SU-DHL-6 (cell line): ENCODE data around the gene KLHL17.

Experiments
- H2AFZ ChIP-seq: fragments of 200-600 bp; sonication (generic); 2 replicates; pipeline ENCODE4 v1.6.1; 2014; ENCODE audit warnings: low read depth, mild to moderate bottlenecking, moderate library complexity, mixed read lengths, antibody characterized with exemption, low read length; ENCODE audit not compliant: severe bottlenecking
- H3F3A ChIP-seq: fragments of 200-600 bp; shearing (Covaris generic); 2 replicates; pipeline ENCODE4 v1.6.0; 2016; ENCODE audit warnings: antibody characterized with exemption, mild to moderate bottlenecking; ENCODE audit not compliant: insufficient read depth
- H3K27ac ChIP-seq: fragments of 200-600 bp; sonication (generic); 2 replicates; pipeline ENCODE4 v1.5.1; 2016; ENCODE audit warnings: low read depth, mild to moderate bottlenecking, low read length, moderate library complexity, mixed read lengths
- H3K27me3 ChIP-seq: fragments of 200-600 bp; sonication (generic), shearing (Covaris generic); 2 replicates; pipeline ENCODE4 v1.6.0; 2014; ENCODE audit warnings: mild to moderate bottlenecking, low read length
- H3K36me3 ChIP-seq: fragments of 200-600 bp; sonication (generic); 2 replicates; pipeline ENCODE4 v1.6.1; 2014; ENCODE audit warnings: mild to moderate bottlenecking, low read length, mixed read lengths
- H3K4me2 ChIP-seq: fragments of 300-600, 200-600 bp; shearing (Covaris generic), sonication (generic); 2 replicates; pipeline ENCODE4 v1.6.0; 2014; ENCODE audit warnings: low read length, low read depth, mild to moderate bottlenecking; ENCODE audit not compliant: poor library complexity, severe bottlenecking
- H3K4me3 ChIP-seq: fragments of 200-600 bp; sonication (generic); 2 replicates; pipeline ENCODE4 v1.5.1; 2014; ENCODE audit warnings: antibody characterized with exemption, low read length, mild to moderate bottlenecking, mixed read lengths; ENCODE audit not compliant: insufficient read depth, poor library complexity, severe bottlenecking
- H3K79me2 ChIP-seq: fragments of 200-600 bp; sonication (generic); 2 replicates; pipeline ENCODE4 v1.6.1; 2014; ENCODE audit warnings: mild to moderate bottlenecking, low read length, moderate library complexity; ENCODE audit not compliant: insufficient read depth
- H3K9ac ChIP-seq: fragments of 200-600 bp; sonication (generic); 2 replicates; pipeline ENCODE4 v1.7.0; 2014; ENCODE audit warnings: mild to moderate bottlenecking, low read length
- H3K9me2 ChIP-seq: fragments of 200-600 bp; sonication (generic); replicated peaks from 2 replicates; pipeline ENCODE4 v1.6.1; 2014; ENCODE audit warnings: low read length; ENCODE audit not compliant: insufficient read depth
- H3K9me3 ChIP-seq: fragments of 200-600 bp; sonication (generic); 2 replicates; pipeline ENCODE4 v1.6.1; 2014; ENCODE audit warnings: low read length, mixed read lengths; ENCODE audit not compliant: insufficient read depth
- H4K20me1 ChIP-seq: fragments of 200-600 bp; sonication (generic); 2 replicates; pipeline ENCODE4 v1.6.1; 2014; ENCODE audit warnings: low read depth, mild to moderate bottlenecking, antibody characterized with exemption, low read length, moderate library complexity, mixed read lengths
- EZH2phosphoT487 ChIP-seq: fragments of 200-600 bp; sonication (generic), shearing (Covaris generic); conservative IDR thresholded peaks from 2 replicates; pipeline ENCODE4 v1.6.1; 2018; ENCODE audit warnings: mild to moderate bottlenecking, antibody characterized with exemption, low read length, moderate library complexity, mixed read lengths
- TF ChIP-seq, protein P1 (sequence below): fragments of 200-600 bp; sonication (generic); IDR thresholded peaks from one replicate; pipeline ENCODE4 v1.5.1; 2017; ENCODE audit warnings: antibody characterized with exemption, mild to moderate bottlenecking, low read length, moderate library complexity; ENCODE audit not compliant: insufficient read depth, poor library complexity, severe bottlenecking

KLHL17 gene

DNA sequence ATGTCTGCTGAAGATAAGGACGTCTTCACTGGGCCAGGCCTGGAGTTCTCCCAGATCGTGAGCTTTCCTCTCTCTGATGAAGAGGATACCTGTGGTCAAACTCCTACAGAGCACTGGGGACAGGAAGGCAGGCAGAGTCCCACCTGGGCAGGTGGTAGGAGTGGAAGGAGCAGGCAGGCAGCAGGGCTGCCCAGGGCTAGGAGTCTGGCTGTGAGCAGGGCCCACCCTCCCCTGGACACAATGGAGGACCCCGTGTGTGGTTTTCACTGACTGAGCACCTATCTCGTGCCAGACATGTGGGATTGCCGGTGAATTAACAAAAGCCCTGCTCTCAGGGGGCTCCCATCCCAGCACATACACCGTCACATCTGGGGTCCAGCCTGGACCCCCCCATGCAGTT is 41.5 kb upstream of the KLHL17 start:
- no peaks in the 10 kb centered on the region for H3K79me2 ChIP-seq
- H2AFZ ChIP-seq = no peak overlapping the region
- H3K4me3 ChIP-seq = no peak overlapping the region
- TF ChIP-seq, protein P1, sequence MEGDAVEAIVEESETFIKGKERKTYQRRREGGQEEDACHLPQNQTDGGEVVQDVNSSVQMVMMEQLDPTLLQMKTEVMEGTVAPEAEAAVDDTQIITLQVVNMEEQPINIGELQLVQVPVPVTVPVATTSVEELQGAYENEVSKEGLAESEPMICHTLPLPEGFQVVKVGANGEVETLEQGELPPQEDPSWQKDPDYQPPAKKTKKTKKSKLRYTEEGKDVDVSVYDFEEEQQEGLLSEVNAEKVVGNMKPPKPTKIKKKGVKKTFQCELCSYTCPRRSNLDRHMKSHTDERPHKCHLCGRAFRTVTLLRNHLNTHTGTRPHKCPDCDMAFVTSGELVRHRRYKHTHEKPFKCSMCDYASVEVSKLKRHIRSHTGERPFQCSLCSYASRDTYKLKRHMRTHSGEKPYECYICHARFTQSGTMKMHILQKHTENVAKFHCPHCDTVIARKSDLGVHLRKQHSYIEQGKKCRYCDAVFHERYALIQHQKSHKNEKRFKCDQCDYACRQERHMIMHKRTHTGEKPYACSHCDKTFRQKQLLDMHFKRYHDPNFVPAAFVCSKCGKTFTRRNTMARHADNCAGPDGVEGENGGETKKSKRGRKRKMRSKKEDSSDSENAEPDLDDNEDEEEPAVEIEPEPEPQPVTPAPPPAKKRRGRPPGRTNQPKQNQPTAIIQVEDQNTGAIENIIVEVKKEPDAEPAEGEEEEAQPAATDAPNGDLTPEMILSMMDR = no peak
- TF ChIP-seq EZH2phosphoT487 = no peak
- H4K20me1 ChIP-seq = no peaks in the 10 kb centered on the region
- H3K27ac ChIP-seq = no peak overlapping the region
- H3F3A ChIP-seq = no peaks in the 10 kb centered on the region
- no peaks in the 10 kb centered on the region for H3K9me2 ChIP-seq
- H3K36me3 ChIP-seq = no peaks in the 10 kb centered on the region
- H3K4me2 ChIP-seq = no peak overlapping the region
- H3K27me3 ChIP-seq = no peaks in the 10 kb centered on the region
- no peaks in the 10 kb centered on the region for H3K9me3 ChIP-seq
- H3K9ac ChIP-seq = no peak overlapping the region

DNA sequence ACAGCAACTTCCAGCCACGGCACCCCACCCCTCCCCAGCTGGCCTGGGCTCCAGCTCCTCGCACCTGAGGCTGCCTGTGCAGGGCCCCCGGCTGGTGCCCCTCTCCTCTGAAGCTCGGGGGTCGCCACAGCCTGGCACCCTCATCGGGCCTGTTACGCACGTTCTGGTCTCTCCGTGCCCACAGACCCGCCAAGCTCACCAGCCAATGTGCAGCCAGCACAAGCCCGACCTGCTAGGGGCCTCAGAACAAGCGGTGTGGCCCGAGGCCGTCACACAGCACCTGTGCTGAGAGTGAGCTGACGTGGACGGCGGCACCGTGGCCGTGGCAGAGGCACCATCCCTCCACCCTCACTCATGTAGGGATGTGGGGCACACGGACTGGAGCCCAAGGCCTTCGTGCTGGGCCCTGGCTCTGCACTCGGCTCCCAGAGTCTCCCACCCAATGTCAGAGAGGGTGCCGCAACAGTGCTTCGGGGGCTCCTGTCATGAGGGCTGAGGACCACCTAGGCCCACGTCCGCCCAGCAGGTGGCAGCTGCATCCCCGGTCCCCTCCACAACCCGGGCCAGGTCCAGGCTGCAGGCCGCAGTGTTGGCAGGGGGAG is 41.0 kb upstream of the KLHL17 start:
- TF ChIP-seq, protein P1 = no peak
- TF ChIP-seq EZH2phosphoT487 = no peak
- H3K9me3 ChIP-seq = no peaks in the 10 kb centered on the region
- H3K9ac ChIP-seq = no peak overlapping the region
- H2AFZ ChIP-seq = no peak overlapping the region
- H3K4me2 ChIP-seq = no peak overlapping the region
- no peaks in the 10 kb centered on the region for H3K79me2 ChIP-seq
- H3K36me3 ChIP-seq = no peaks in the 10 kb centered on the region
- H3K27ac ChIP-seq = no peak overlapping the region
- no peaks in the 10 kb centered on the region for H3K9me2 ChIP-seq
- no peaks in the 10 kb centered on the region for H3F3A ChIP-seq
- H3K27me3 ChIP-seq = no peaks in the 10 kb centered on the region
- no peak overlapping the region for H3K4me3 ChIP-seq
- no peaks in the 10 kb centered on the region for H4K20me1 ChIP-seq

DNA sequence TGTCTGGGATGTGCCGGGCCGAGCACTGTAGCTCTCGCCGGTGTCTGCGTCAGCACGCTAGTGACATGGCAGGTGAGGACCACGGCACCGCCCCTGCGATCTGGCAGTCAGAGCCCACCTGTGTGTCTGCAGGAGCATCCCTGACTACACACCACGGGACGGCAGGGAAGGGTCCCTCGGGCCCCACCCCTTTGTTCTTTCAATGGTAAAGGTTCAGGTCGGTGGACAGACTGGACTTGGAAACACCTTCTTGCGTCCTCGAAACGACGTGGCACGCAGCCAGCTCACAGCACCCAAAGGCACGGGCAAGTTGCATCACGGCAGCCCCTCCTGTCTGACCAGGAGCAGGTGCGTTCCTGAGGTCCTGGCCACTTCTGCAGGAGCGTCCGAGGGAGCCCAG is 40.4 kb upstream of the KLHL17 start:
- no peak overlapping the region for H2AFZ ChIP-seq
- H3F3A ChIP-seq = no peaks in the 10 kb centered on the region
- H3K36me3 ChIP-seq = no peaks in the 10 kb centered on the region
- no peak overlapping the region for H3K4me2 ChIP-seq
- no peak for TF ChIP-seq EZH2phosphoT487
- TF ChIP-seq, protein P1 = no peak
- H3K27me3 ChIP-seq = no peaks in the 10 kb centered on the region
- H3K79me2 ChIP-seq = no peaks in the 10 kb centered on the region
- no peak overlapping the region for H3K4me3 ChIP-seq
- H3K9me3 ChIP-seq = no peaks in the 10 kb centered on the region
- no peak overlapping the region for H3K9ac ChIP-seq
- H4K20me1 ChIP-seq = no peaks in the 10 kb centered on the region
- no peak overlapping the region for H3K27ac ChIP-seq
- no peaks in the 10 kb centered on the region for H3K9me2 ChIP-seq
